ENCODE data around the gene UBAP2.
"Not testable (repeated sequence)": the region's sequence is repeated elsewhere in the genome, so short reads cannot be mapped to it uniquely, and the experiment has no call there.

The UBAP2 gene

DNA sequence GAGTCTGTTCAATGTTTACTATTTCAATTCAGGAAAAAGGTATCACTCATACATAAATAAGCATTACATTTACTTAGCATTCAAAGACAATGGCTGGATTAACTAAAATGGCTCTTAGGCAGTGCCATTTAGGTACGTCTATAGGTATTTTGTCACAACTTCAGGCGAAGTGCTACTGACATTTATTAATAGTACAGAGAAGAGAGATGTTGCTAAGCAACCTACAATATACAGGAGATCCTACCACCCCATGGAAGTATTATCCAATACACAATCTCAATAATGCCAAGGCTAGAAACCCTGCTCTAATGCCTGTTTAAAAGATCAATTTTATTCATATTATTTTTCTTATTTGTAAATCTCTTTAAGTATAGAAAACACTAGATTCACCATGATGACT is 76.0 kb downstream of the UBAP2 start:
- no peak for DNase-seq (ENCODE audit: low read depth)

DNA sequence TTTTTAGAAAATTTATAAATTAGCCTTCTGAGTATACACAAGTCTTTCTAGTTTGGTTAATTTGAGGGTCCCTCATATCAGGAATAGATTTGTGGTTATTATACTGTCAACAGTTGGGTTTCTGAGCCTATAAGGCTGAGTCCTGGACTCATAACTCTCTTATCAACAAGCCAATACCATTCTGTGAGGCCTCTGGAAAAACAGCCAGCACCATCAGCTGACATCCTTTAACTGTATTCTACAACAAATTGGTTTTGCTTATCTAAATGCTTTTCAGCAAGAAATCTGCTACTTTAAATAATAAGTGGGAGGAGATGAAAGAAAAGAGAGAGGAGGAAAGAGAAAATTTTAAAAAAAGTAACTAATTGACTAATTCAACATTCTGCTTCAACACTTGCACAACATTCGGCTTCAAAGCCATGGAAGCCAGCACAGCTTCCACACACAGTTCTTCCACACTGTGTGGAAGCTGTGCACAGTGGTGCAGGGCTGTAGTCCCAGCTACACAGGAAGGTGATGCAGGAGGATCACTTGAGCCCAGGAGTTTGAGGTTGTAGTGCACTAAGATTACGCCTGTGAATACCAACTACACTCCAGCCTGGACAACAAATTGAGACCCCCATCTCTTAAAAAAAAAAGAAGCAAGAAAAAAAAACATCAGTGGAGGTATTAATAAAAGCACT is 84.5 kb downstream of the UBAP2 start:
- no peak for DNase-seq (ENCODE audit: low read depth)

DNA sequence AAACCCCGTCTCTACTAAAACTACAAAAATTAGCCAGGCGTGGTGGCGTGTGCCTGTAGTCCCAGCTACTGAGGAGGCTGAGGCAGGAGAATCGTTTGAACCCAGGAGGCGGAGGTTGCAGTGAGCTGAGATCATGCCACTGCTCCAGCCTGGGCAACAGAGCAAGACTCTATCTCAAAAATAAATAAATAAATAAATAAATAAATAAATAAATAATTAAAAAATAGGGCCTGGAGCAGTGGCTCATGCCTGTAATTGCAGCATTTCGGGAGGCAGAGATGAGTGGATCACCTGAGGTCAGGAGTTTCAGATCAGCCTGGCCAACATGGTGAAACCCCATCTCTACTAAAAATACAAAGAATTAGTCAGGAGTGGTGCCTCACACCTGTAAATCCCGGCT is 86.2 kb downstream of the UBAP2 start:
- DNase-seq (ENCODE audit: low read depth), result not testable (repeated sequence)

DNA sequence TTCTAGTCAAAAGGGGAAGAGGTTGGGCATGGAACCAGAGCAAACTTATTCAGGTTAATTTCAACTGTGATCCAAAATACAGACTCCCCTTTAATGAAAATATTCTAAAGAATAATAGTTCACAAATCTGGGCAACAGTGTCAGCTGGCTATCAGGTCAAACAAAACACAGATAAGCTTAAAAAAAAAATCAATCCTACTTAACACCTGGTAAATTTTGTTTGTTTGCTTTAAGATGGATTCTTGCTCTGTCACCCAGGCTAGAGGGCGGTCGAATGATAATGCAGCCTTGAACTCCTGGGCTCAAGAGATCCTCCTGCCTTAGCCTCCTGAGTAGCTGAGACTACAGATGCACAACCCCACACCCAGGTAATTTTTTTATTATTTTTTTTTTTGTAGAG is 89.0 kb downstream of the UBAP2 start:
- no peak for DNase-seq (ENCODE audit: low read depth)

DNA sequence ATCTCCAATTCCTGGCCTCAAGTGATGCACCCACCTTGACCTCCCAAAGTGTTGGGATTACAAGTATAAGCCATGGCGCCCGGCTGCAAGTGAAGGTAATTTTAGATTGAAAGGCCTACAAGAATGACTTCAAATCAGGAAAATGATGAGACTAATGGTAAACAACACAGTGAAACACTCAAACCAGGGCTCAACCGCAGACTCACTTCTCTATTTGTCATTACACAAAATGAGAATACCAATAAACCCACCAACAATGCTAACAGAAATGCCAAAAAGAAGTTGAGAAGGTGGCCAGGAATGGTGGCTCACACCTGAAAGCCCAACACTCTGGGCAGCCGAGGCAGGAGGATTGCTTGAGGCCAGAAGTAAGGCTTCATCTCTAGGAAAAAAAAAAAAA is 92.1 kb downstream of the UBAP2 start:
- no peak for DNase-seq (ENCODE audit: low read depth)

DNA sequence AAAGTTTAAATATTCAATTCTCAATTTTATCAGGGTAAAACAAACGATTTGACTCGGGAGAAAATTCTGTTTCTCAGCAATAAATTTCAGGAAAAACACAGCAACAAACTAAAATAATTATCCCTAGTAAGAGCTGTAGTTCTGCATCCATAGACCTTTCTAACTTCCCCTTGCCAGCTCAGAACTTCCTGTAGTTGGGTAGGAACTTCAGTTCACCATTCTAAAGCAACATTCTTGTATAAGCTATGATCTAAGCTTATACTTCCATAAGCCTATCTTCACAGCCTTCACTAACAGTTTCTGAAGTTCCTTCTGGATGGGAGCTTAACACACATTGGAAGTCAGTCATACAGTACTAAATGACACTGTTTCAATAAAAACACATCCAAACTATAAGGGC is 96.6 kb downstream of the UBAP2 start:
- DNase-seq (ENCODE audit: low read depth), result no peak

DNA sequence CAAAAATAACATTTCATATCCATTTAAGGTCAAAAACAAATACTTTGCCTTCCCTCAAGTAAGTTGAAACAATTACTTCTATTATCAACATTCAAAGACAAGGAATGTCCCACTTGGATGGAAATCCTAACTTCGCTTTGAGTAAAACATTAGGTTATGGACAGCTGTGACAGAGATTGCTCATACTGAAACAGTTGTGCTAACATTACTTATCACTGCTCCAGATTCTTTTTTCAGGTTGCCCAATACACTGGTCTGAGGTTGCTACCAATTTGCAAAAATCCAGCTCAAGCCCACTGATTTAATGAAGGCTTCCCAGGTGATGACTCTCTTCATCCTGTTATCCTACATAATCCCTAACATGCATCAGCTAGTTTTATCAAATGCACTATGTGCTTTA is 98.3 kb downstream of the UBAP2 start:
- no peak for DNase-seq (ENCODE audit: low read depth)

DNA sequence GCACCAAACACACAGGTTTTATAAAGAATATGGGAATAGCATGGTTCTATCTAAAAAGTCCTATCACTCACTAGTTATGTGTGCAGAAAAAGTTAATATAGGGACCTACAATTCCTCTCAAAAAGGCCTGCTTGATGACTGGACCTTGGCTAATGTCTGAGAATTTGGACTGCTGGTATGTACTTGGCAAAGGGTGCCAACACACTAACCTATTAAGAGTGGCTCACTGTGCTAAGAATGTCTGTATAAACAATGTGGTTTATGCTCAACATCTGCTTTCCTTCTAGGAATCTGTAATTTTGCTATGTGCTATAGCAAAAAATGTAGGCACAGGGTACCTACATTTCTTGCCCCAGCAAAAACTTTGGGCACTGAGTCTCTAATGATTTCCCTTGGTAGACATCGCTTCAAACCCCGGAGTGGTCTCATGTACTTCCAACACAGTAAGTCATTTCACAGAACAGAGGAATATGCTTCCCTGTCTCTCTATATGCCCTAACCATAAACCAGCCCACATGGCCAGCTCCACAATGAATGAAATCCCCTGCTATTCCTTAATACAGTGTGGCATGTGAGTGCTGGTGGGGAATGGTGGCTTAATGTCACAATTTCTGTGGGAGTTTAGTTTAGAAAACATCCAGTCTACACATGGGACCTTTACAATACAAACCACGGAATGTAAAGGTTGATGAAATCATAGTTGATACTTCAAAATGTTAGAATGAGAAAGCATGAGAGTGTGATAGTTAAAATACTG is 101.7 kb downstream of the UBAP2 start:
- no peak for DNase-seq (ENCODE audit: low read depth)

DNA sequence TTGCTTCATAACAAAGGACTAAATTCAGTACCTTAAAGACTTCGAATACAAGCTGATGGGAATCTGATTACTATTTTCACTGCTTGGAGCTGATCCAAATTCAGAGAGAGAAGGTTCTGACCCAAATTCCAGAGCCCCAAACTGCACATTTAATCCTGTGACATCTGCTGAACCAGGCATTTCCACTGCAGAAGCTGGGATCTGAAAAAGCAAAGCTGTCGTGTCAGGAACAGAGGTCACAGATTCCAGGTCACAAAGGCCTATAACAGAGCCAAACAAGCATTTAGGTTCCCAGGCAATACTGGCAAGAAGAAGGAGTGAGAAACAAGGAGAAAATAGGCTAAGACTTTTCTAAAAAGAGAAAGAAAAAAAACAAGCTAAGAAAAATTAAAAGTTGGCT is 105.3 kb downstream of the UBAP2 start:
- no peak for DNase-seq (ENCODE audit: low read depth)

DNA sequence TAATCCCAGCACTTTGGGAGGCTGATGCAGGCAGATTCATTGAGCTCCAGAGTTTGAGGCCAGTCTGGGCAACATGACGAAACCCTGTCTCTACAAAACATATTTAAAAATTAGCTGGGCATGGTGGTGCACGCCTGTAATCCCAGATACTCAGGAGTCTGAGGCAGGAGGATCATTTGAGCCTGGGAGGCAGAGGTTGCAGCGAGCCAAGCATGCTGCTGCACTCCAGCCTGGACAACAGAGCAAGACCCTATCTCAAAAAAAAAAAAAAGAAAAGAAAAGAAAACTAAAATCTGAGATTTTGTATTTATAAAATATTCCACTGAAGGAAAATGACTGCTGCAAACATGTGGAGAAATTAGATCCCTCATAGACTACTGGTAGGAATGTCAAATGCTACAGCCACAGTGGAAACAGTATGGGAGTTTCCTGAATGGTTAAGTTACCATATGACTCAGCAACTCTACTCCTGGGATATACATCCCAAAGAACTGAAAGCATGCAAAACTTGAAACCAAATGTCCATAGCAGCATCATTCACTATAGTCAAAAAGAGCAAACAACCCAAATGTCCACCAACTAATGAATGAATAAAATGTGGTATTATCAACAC is 106.1 kb downstream of the UBAP2 start:
- no peak for DNase-seq (ENCODE audit: low read depth)

DNA sequence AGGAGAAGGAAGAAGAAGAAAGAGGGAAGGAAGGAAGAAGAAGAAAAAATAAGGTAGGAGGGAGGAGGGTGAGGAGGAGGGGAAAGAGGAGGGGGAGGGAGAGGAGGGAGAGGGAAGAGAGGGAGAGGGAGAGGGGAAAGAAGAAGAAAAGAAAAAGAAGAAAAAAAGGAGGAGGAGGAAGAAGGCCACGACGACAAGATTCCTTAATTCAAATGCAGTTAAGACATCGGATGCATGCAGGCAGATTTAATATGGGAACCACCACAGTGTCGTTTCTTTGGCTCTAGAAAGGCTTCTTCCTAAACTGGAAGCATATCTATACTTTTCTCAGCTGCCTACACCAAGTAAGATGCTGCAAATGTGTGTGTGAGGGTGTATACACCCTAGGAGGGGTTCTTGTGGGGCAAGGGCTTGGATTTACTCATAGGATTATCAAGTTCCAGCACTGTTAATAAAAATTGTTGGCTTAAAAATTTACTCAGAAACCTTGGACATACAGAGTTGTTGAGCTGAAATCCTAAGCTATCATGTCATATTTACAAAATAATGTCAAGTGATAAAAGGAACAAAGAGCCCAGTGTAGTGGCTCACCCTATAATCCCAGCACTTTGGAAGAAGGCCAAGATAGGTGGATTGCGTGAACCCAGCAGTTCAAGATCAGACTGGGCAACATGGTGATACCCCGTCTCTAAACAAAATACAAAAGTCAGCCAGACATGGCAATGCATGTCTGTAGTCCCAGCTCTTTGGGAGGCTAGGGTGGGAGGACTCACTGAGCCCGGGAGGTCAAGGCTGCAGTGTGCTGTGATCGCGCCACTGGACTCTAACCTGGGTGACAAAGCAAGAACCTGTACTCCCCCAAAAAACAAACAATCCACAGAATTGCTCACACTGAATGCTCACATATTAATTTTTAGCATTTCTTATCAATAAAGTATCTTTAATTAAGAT is 108.5 kb downstream of the UBAP2 start:
- no peak for DNase-seq (ENCODE audit: low read depth)

DNA sequence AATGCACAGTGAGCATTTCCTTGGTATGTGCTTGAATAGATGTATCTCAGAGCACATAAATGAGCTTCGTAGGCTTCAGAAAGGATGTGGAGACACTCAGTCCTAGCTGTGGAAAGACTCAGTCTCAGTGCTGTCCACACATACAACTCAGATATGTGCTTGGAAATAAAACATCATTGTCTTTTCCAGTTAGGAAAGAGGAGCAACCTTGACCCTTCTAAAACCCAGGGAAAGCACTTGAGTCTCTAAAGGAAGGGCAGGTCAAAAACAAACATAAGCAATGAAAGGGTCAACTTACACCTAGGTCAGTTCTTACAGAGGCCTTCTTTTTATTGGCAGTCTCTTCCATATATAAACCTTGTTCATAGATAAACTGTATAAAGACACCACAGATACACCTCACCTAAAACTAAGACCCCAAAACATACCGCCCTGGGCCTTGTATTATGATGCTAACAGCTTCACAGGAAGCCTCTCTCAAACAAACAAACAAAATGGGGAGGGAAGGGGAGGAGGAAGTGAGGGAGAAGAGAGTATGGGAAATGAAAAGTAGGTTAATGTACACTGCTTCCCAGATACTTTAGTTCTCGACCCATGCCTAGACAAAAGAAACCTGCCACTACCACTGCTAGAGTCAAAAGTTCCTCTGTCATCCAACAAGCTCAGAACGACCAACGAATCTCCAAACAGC is 114.4 kb downstream of the UBAP2 start:
- DNase-seq (ENCODE audit: low read depth), result no peak

DNA sequence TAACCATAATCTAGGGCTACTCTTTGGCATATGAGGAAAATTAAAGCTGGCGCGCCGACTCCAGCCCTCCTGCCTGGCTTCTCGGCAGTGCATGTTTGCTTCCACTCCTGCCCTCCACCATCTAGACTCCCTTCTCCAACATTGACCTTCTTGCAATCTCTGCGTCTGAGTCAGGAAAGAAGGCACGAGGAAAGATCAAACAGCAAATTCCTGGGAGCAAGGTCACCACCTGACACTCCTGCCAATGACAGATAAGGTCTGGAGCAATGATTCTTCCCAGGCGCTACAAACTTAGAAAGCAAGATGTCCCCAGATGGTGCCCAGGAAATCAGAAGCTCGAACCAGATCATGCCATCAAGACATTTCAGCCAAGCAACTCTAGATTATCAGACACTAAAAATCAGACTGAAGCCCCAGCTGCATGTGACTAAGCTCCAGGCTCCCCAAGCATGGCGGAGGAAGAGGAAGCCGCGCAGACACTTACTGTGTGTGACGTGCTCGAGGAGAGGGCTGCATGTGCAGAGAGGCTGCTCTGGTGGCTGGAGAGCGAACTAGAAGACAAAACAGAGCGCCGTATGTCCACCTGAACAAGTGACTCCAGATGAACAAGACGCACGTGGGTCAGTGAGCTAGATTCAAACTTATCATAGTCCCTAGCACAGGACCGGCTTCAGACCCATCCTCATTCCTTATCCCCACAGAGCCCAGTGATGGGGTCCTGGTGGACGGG is 116.4 kb downstream of the UBAP2 start:
- no peak for DNase-seq (ENCODE audit: low read depth)

DNA sequence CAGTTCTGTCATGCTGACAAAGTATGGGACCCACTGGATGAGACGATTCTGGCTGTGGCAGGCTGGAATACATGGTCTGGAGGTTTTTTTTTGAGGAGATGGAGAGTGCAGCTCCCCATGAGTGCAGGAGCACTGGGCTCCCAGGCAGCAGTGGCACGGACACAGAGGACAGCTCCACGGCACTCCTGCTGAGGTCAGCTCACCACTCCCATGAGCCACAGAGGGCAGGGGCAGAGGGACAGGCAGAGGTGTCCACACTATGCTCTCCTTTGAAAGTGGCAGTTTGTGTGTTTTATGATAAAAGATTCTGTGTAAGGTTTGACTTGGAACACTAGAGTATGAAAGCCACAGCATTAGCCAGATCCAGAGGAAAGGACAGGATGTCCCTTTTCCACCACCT is 117.4 kb downstream of the UBAP2 start:
- DNase-seq (ENCODE audit: low read depth), result no peak

DNA sequence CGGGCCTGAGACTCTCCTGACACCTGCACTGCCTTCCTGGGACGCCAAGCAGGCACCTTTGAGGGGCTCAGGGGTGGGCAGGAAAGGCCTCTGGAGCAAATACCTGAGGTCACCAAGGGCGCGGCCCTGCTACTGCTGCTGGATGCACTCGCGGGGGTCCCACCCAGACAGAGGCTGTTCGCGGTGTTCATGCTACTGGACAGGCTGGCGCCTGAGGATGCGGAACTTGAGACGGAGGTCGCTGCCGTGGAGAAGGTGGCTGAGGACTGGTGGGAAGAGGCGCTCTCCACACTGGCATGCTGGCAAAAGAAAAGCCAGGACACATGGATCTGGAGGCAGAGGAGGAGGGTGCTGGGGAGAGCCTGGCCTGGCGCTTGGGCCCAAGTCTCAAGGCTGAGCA is 121.0 kb downstream of the UBAP2 start:
- no peak for DNase-seq (ENCODE audit: low read depth)

DNA sequence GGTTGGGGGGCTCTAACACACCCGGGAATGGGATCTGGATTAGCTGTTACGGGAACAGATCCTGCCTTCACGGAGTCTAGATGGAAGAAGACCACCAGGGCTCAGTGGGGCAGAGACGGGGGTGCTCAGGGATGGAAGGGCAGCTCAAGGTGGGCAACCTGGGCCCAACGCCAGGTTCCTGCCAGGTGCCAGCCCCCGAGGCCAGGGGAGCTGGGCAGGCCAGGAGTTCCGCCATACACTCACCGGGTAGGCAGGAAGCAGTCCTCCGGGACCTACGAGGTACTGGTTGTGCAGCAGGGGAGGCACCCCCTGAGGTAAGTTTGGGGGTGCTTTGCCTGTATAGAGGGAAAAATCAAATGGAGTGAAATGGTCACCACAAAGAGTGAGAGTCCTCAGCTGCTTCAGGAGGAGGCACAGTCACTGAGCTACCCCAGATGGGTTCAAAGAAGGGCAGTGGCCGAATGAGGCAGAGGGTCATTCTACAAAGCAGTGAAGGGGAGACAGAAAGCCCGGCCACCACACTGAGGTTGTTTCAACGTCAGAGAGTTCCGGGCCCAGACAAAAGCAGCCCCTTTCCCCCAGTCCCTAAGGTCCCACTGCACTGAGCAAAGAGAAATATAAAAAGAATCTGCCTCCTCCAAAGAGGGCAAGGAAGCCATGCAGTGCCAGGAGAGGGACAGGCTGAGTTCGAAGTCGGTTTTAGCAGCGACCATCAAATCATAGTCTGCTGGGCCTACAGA is 121.8 kb downstream of the UBAP2 start:
- no peak for DNase-seq (ENCODE audit: low read depth)

DNA sequence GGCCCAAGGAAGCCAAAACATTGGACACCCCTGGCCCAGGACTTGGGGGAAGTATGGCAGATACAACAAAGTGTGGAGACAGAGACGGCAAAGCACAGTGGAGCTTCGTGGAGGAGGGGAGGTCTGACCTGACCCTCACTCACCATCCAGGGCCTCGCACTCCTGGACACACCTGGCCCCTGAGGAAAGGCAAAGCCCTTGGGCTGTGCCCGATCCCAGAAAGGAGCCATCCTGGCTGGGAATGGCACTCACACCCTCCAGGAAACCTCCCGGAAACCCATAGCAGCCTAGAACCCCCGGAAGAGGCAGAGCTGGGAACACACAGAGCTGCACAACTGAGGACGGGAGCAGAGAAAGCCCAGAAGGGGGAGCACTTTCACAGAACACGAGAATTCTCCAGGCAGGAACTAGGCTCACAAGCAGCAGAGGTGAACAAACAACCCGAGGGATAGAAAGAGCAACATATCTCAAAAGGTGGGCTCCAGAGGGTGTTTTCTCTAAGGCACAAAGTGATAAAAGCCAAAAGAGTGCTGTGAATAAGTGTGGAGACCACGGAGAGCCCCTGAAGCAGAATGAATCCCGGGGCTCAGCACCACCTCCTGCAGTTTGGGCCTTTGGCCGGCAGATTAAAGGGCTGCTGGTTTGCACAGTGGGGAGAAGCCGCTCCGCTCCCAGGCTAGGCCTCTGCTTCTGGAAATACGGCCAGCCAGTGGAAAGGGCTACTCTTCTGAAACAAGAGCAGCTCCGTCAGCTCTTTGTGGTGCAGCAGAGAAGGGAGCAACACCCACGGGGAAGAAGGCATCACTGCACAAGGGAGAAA is 123.5 kb downstream of the UBAP2 start:
- DNase-seq (ENCODE audit: low read depth), result no peak

DNA sequence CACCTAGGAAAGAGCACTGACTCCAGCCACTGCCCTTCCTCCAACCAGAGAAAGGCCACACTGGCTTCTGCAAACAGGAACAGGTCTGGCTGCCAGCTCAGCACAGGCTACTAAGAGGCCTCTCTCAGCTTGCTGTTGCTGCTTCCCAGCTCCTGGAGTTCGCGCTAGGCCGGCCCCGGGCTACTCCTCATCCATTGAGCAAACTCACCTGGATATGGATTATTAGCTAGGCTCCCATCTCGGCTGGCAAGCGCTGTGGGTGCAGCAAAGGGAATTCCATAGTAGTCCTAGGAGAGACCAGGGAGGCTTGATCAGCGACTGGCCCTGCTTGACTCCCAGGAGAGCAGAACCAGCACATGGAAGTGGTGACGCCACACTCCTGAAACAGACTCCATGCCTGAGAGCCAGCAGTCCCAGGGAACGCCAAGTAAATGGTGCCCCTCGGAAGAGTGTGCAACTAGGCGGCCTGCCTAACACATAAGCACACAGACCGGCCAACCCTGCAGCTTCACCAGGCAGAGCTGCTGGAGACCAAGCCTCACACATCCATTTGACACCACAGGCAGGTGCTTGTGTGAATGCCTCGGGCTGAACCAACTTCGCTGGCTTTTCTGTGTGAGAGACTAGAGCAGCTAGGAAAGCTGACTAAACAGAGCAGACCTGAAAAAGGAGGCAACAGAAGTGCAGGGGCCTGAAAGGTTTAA is 124.5 kb downstream of the UBAP2 start:
- no peak for DNase-seq (ENCODE audit: low read depth)

DNA sequence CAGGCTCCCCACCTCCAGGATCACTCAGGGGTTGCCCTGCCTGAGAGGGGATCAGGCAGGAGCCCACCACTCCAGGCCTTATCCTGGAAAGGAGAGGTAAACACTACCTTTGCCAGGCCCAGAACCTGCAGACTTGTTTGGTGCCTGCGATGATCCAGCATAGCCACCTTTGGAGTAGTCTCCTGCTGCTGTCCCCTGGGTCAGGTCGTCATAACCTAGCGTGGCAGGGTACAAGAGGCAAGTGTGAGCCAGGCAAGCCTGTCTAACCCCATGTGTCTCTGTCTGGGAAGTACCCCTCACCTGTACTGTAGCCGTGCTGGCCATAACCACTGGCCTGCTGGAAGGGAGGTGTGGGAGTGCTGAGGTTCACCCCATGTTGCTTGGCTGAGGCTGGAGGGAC is 125.6 kb downstream of the UBAP2 start:
- no peak for DNase-seq (ENCODE audit: low read depth)

Data from activated T-cell treated with anti-CD3 and anti-CD28 coated beads for 24 hours (primary cell).